GM12873 (cell line): ENCODE data around the gene LTBP1.

Source experiments
- CTCF ChIP-seq: IDR thresholded peaks from 2 replicates; pipeline ENCODE4 v1.5.1; 2012; ENCODE audit warnings: low read depth, mild to moderate bottlenecking, moderate library complexity, low read length, control low read depth; ENCODE audit not compliant: insufficient read depth; ENCODE audit errors: missing control alignments

Gene LTBP1

DNA sequence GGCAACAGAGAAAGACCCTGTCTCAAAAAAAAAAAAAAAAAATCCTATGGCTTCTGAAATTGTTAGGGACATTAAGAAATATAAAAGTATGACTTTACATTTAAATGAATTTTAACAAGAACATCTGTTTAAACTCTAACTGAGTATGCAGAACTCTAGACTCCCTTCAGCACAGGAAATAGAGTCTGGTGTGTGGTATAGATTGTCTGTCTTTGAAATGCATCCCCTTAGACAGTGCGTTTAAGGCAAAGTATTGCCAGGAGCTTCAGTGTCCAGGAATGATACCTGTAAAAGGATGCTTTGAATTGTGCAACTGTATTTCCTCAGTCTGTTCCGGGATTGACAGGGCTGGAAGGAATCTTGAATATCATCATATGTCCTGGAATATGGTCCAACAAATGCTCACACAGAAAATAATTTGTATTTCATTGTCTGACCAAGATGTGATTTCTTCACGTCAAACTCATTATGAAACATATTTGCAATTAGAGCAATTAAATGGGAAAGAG, 396.7 kb downstream of the LTBP1 start:
- TF ChIP-seq CTCF, result no peak

- no peak for TF ChIP-seq CTCF
Measured at GRCh38 chr2:33344230-33344629, 397.5 kb downstream of the LTBP1 start.

DNA sequence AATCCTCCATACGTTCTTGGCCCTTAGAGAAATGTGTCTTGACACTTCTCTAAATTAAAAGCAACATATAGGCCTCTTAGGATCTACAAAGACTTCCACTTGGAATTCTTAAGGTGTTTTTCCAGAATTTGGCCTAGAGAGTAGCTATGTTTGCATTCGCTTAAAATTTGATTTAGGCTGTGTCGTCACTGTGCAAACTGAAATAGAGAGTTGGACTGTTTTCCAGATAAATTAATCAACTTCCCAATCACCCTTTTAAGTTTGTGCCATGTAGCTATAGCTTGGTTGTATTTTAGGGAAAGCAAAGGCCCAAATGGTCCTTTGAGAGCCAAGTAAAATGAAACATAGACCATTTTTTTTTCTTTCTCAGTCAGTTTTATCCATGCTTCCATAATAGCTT, 401.1 kb downstream of the LTBP1 start:
- no peak for TF ChIP-seq CTCF

- no peak for TF ChIP-seq CTCF
Measured at GRCh38 chr2:33350632-33351031, 403.9 kb downstream of the LTBP1 start.

DNA sequence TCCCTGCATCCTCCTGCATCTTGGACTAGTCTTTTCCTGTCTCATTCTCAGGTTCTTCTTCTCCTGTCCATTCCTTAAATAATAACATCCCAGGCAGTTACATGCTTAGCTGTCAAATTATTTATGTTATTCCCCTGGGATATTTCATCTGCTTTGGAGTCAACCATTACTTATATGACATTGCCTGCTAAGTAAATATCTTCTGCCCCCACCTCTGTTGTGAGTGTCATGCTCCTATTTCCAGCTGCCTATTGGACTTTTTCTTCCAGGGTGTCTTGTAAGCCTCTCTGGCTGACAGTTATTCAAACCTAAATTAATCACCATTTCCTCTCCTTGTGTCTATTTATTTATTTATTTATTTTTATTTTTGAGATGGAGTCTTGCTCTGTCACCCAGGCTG, 405.0 kb downstream of the LTBP1 start:
- TF ChIP-seq CTCF, result no peak

DNA sequence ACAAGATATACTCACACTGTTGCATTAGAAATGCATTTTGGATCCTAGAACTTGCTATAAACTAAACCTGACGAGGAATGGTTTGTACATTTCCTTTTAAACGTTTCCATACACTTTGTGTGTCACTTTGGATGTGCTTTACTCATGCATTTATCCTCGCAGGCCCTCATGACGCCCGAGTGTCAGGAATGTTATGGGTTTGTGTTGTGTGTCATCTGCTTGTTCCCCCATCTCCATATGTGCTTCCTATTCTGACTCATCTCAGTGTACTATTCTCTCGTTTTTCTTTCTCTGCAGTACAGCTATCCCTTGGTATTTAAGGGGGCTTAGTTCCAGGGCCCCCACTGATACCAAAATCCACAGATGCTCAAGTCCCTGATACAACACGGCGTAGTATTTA, 408.2 kb downstream of the LTBP1 start:
- TF ChIP-seq CTCF, result no peak

GRCh38 chr2:33358878-33359277, 412.1 kb downstream of the LTBP1 start:
- TF ChIP-seq CTCF, result no peak
